DND-41 (cell line): ENCODE results near the gene HDAC7.

Experiments
- ATAC-seq: fragments of 200-7000 bp; cut with Tn5 transposase; 3 replicates; pipeline ENCODE4 v1.9.1; 2021; ENCODE audit warnings: low read depth; ENCODE audit not compliant: insufficient read depth
- DNase-seq: peaks from one replicate; pipeline ENCODE4 v3.0.0-alpha.2; 2020
- H2AFZ ChIP-seq: 2 replicates; pipeline ENCODE4 v1.6.0; 2012; ENCODE audit warnings: low read depth, low read length
- H3K27ac ChIP-seq: 2 replicates; pipeline ENCODE4 v1.5.1; 2012; ENCODE audit warnings: low read length, inconsistent platforms
- H3K27me3 ChIP-seq: fragments of 200-600 bp; sonication (generic); 2 replicates; pipeline ENCODE4 v1.6.0; 2012; ENCODE audit warnings: low read length, mild to moderate bottlenecking, inconsistent platforms; ENCODE audit not compliant: insufficient read depth, poor library complexity
- H3K36me3 ChIP-seq: 2 replicates; pipeline ENCODE4 v1.5.1; 2012; ENCODE audit warnings: low read length, inconsistent platforms; ENCODE audit not compliant: insufficient read depth
- H3K4me1 ChIP-seq: 2 replicates; pipeline ENCODE4 v1.5.1; 2012; ENCODE audit warnings: mild to moderate bottlenecking, low read length; ENCODE audit not compliant: insufficient read depth
- H3K4me2 ChIP-seq: 2 replicates; pipeline ENCODE4 v1.6.0; 2012; ENCODE audit warnings: mild to moderate bottlenecking, moderate library complexity, low read length, inconsistent platforms; ENCODE audit not compliant: insufficient read depth
- H3K4me3 ChIP-seq, 2 experiments: fragments of 200-600 bp in 1 of 2; shearing (Covaris generic) in 1 of 2; 2 replicates each; pipeline ENCODE4 v1.5.1; 2012 to 2016; ENCODE audit warnings: inconsistent platforms in 2 of 2, low read length in 2 of 2, mild to moderate bottlenecking in 2 of 2, low read depth in 1 of 2, moderate library complexity in 1 of 2
- H3K79me2 ChIP-seq: 2 replicates; pipeline ENCODE4 v1.6.0; 2012; ENCODE audit warnings: low read length, inconsistent platforms; ENCODE audit not compliant: insufficient read depth
- H3K9ac ChIP-seq: 2 replicates; pipeline ENCODE4 v1.6.0; 2012; ENCODE audit warnings: low read depth, mild to moderate bottlenecking, inconsistent platforms, low read length, moderate library complexity
- H3K9me3 ChIP-seq: 2 replicates; pipeline ENCODE4 v1.5.1; 2012; ENCODE audit warnings: low read length, moderate library complexity, mild to moderate bottlenecking, inconsistent platforms; ENCODE audit not compliant: insufficient read depth, severe bottlenecking
- H4K20me1 ChIP-seq: 2 replicates; pipeline ENCODE4 v1.6.0; 2012; ENCODE audit warnings: low read length; ENCODE audit not compliant: insufficient read depth
- CTCF ChIP-seq: IDR thresholded peaks from 2 replicates; pipeline ENCODE4 v1.5.1; 2012; ENCODE audit warnings: borderline replicate concordance, low read length, moderate library complexity, mild to moderate bottlenecking; ENCODE audit not compliant: poor library complexity, severe bottlenecking; ENCODE audit errors: extremely low read depth
- EZH2 ChIP-seq: IDR thresholded peaks from 3 replicates; pipeline ENCODE4 v1.6.1; 2012; ENCODE audit warnings: borderline replicate concordance, low read depth, mild to moderate bottlenecking, moderate library complexity, low read length, inconsistent platforms; ENCODE audit not compliant: severe bottlenecking

HDAC7 gene

GRCh38 chr12:47837190-47838171 is 17.8 kb upstream of the HDAC7 start:
- H2AFZ ChIP-seq, result no peak overlapping the region
- H4K20me1 ChIP-seq, result no peaks in the 10 kb centered on the region
- ATAC-seq (0 out of 3 replicates have a peak, but pooled peaks have one; percentile 23), DNase-seq (peak; percentile 56)
- H3K27ac ChIP-seq, result no peak overlapping the region
- no peak overlapping the region for H3K4me2 ChIP-seq
- H3K79me2 ChIP-seq, result no peaks in the 10 kb centered on the region
- no peaks in the 10 kb centered on the region for H3K36me3 ChIP-seq
- no peaks in the 10 kb centered on the region for H3K9me3 ChIP-seq
- no peak overlapping the region for H3K4me3 ChIP-seq
- TF ChIP-seq EZH2 (no peak), CTCF (peak; percentile 92)
- H3K27me3 ChIP-seq, result peaks cover 10% of the 10 kb centered on the region
- no peak overlapping the region for H3K9ac ChIP-seq
- peaks cover 20% of the 10 kb centered on the region for H3K4me1 ChIP-seq

GRCh38 chr12:47835831-47836155 is 16.1 kb upstream of the HDAC7 start:
- no peak for ATAC-seq
- no peak overlapping the region for H2AFZ ChIP-seq

GRCh38 chr12:47835006-47835830 is 15.5 kb upstream of the HDAC7 start:
- H3K36me3 ChIP-seq, result no peaks in the 10 kb centered on the region
- H3K4me3 ChIP-seq, result no peak overlapping the region
- no peak overlapping the region for H2AFZ ChIP-seq

More at GRCh38 chr12:47835831-47836155, 16.1 kb upstream of the HDAC7 start:
- DNase-seq, result no peak
- Histone ChIP-seq H4K20me1 (no peaks in the 10 kb centered on the region), H3K27me3 (peaks cover 6% of the 10 kb centered on the region), H3K9ac (no peak overlapping the region), H3K4me3 (no peak overlapping the region), H3K36me3 (no peaks in the 10 kb centered on the region), H3K4me1 (peaks cover 27% of the 10 kb centered on the region), H3K79me2 (no peaks in the 10 kb centered on the region), H3K9me3 (no peaks in the 10 kb centered on the region), H3K27ac (no peak overlapping the region), H3K4me2 (no peak overlapping the region)
- TF ChIP-seq CTCF (no peak), EZH2 (no peak)

More at GRCh38 chr12:47835006-47835830, 15.5 kb upstream of the HDAC7 start:
- DNase-seq (no peak), ATAC-seq (no peak)
- Histone ChIP-seq H3K27ac (no peak overlapping the region), H3K9me3 (no peaks in the 10 kb centered on the region), H3K79me2 (no peaks in the 10 kb centered on the region), H4K20me1 (no peaks in the 10 kb centered on the region), H3K9ac (no peak overlapping the region), H3K27me3 (peaks cover 5% of the 10 kb centered on the region), H3K4me1 (peaks cover 27% of the 10 kb centered on the region), H3K4me2 (no peak overlapping the region)
- TF ChIP-seq EZH2, result no peak
- no peak for TF ChIP-seq CTCF
